Astrocyte (in vitro differentiated cells and primary cell): ENCODE data around the gene SEMA6A. TPM values are rescaled to one million over a fixed set of nuclear protein-coding genes. Genes with fewer than 3 reads are reported as not detected.

Experiments used
- DNase-seq: peaks from one replicate; pipeline ENCODE4 v3.0.0-alpha.2; 2010; ENCODE audit warnings: low read depth
- FAIRE-seq: peaks from 2 replicates; lab custom pipeline; 2011; peaks lifted over from hg19 to GRCh38; lab: Jason Lieb, UNC
- H2AFZ ChIP-seq: 2 replicates; pipeline ENCODE4 v1.6.0; 2012; ENCODE audit warnings: low read depth, low read length, inconsistent platforms
- H3K27ac ChIP-seq: 2 replicates; pipeline ENCODE4 v1.5.1; 2011; ENCODE audit warnings: low read depth, low read length, inconsistent platforms
- H3K27me3 ChIP-seq: 2 replicates; pipeline ENCODE4 v1.6.0; 2011; ENCODE audit warnings: low read length, inconsistent platforms; ENCODE audit not compliant: insufficient read depth
- H3K36me3 ChIP-seq: 2 replicates; pipeline ENCODE4 v1.5.1; 2011; ENCODE audit warnings: low read length, inconsistent platforms; ENCODE audit not compliant: insufficient read depth
- H3K4me1 ChIP-seq: 2 replicates; pipeline ENCODE4 v1.5.1; 2011; ENCODE audit warnings: low read length, inconsistent platforms; ENCODE audit not compliant: insufficient read depth
- H3K4me2 ChIP-seq: 2 replicates; pipeline ENCODE4 v1.6.0; 2012; ENCODE audit warnings: low read length, inconsistent platforms
- H3K4me3 ChIP-seq: 2 replicates; pipeline ENCODE4 v1.5.1; 2011; ENCODE audit warnings: low read depth, mild to moderate bottlenecking, low read length, inconsistent platforms; ENCODE audit not compliant: insufficient read depth
- H3K79me2 ChIP-seq: 2 replicates; pipeline ENCODE4 v1.6.0; 2012; ENCODE audit warnings: mild to moderate bottlenecking, low read length, inconsistent platforms; ENCODE audit not compliant: insufficient read depth
- H3K9ac ChIP-seq: 2 replicates; pipeline ENCODE4 v1.6.0; 2012; ENCODE audit warnings: mild to moderate bottlenecking, low read length, inconsistent platforms
- H3K9me3 ChIP-seq: 2 replicates; pipeline ENCODE4 v1.5.1; 2012; ENCODE audit warnings: low read depth, mild to moderate bottlenecking, low read length, inconsistent platforms; ENCODE audit not compliant: insufficient read depth
- H4K20me1 ChIP-seq: 2 replicates; pipeline ENCODE4 v1.6.0; 2012; ENCODE audit warnings: low read length, inconsistent platforms; ENCODE audit not compliant: insufficient read depth
- H3K27ac Mint-ChIP-seq: one replicate; pipeline ENCODE4 v1.8.0; 2021; ENCODE audit warnings: mild to moderate bottlenecking, mixed read lengths; ENCODE audit not compliant: unreplicated experiment
- H3K27me3 Mint-ChIP-seq: one replicate; pipeline ENCODE4 v1.8.0; 2021; ENCODE audit warnings: low read depth, mixed read lengths; ENCODE audit not compliant: unreplicated experiment
- H3K36me3 Mint-ChIP-seq: one replicate; pipeline ENCODE4 v1.8.0; 2021; ENCODE audit warnings: low read depth, mixed read lengths; ENCODE audit not compliant: unreplicated experiment
- H3K4me1 Mint-ChIP-seq: one replicate; pipeline ENCODE4 v1.8.0; 2021; ENCODE audit warnings: low read depth, mixed read lengths; ENCODE audit not compliant: unreplicated experiment
- H3K4me3 Mint-ChIP-seq: one replicate; pipeline ENCODE4 v1.8.0; 2021; ENCODE audit warnings: mild to moderate bottlenecking, moderate library complexity, mixed read lengths; ENCODE audit not compliant: unreplicated experiment
- H3K9me3 Mint-ChIP-seq: one replicate; pipeline ENCODE4 v1.8.0; 2021; ENCODE audit warnings: mild to moderate bottlenecking, mixed read lengths; ENCODE audit not compliant: unreplicated experiment
- CTCF ChIP-seq: IDR thresholded peaks from 2 replicates; pipeline ENCODE4 v1.5.1; 2011; ENCODE audit warnings: low read depth, mild to moderate bottlenecking, inconsistent platforms, low read length, moderate library complexity; ENCODE audit not compliant: insufficient read depth
- EZH2 ChIP-seq: IDR thresholded peaks from 2 replicates; pipeline ENCODE4 v1.6.1; 2012; ENCODE audit warnings: mild to moderate bottlenecking, low read length, inconsistent platforms; ENCODE audit not compliant: insufficient read depth
- total RNA-seq: library from RNA; stranded (reverse); gene quantifications from 2 replicates; pipeline ENCODE4 v1.2.1, GENCODE V29; 2021

SEMA6A gene
- total RNA-seq, 1 donor from 2014 or later, result 34.2 TPM

GRCh38 chr5:116579144-116579543, 4.5 kb upstream of the SEMA6A start:
- no peak for FAIRE-seq
- Histone ChIP-seq H3K9me3 (no peaks in the 10 kb centered on the region), H3K79me2 (no peaks in the 10 kb centered on the region), H3K4me2 (no peak overlapping the region), H3K4me3 (no peak overlapping the region), H3K36me3 (no peaks in the 10 kb centered on the region), H3K27me3 (peaks cover 16% of the 10 kb centered on the region), H2AFZ (no peak overlapping the region), H3K4me1 (peaks cover 18% of the 10 kb centered on the region), H3K27ac (no peak overlapping the region), H4K20me1 (no peaks in the 10 kb centered on the region), H3K9ac (no peak overlapping the region)
- H3K27me3 Mint-ChIP-seq, result peaks cover 9% of the 10 kb centered on the region
- DNase-seq, result no peak
- H3K4me3 Mint-ChIP-seq, result no peak overlapping the region
- H3K9me3 Mint-ChIP-seq, result no peaks in the 10 kb centered on the region
- H3K36me3 Mint-ChIP-seq, result peaks cover 1% of the 10 kb centered on the region
- TF ChIP-seq CTCF, result no peak
- no peak for TF ChIP-seq EZH2
- peaks cover 7% of the 10 kb centered on the region for H3K4me1 Mint-ChIP-seq
- no peak overlapping the region for H3K27ac Mint-ChIP-seq

- Mint-ChIP-seq H3K4me3 (no peak overlapping the region), H3K36me3 (peaks cover 1% of the 10 kb centered on the region), H3K27ac (no peak overlapping the region), H3K9me3 (no peaks in the 10 kb centered on the region), H3K4me1 (peaks cover 7% of the 10 kb centered on the region), H3K27me3 (peaks cover 9% of the 10 kb centered on the region)
- H3K27ac ChIP-seq, result no peak overlapping the region
- H3K9ac ChIP-seq, result no peak overlapping the region
- H3K27me3 ChIP-seq, result peaks cover 21% of the 10 kb centered on the region
- H3K36me3 ChIP-seq, result no peaks in the 10 kb centered on the region
- H3K9me3 ChIP-seq, result no peaks in the 10 kb centered on the region
- FAIRE-seq, result no peak
- TF ChIP-seq EZH2 (no peak), CTCF (no peak)
- H3K4me3 ChIP-seq, result no peak overlapping the region
- no peak overlapping the region for H2AFZ ChIP-seq
- no peaks in the 10 kb centered on the region for H3K79me2 ChIP-seq
- H4K20me1 ChIP-seq, result no peaks in the 10 kb centered on the region
- DNase-seq, result no peak
- H3K4me1 ChIP-seq, result peaks cover 18% of the 10 kb centered on the region
- H3K4me2 ChIP-seq, result no peak overlapping the region
Measured at GRCh38 chr5:116578676-116579075, 4.1 kb upstream of the SEMA6A start.

- no peak overlapping the region for H3K27ac Mint-ChIP-seq
- no peaks in the 10 kb centered on the region for H3K79me2 ChIP-seq
- no peaks in the 10 kb centered on the region for H4K20me1 ChIP-seq
- H3K4me3 ChIP-seq, result no peak overlapping the region
- DNase-seq, result no peak
- no peak for FAIRE-seq
- no peak overlapping the region for H3K9ac ChIP-seq
- H3K4me3 Mint-ChIP-seq, result peak overlapping the region; percentile 90
- TF ChIP-seq CTCF (no peak), EZH2 (no peak)
- H3K9me3 ChIP-seq, result no peaks in the 10 kb centered on the region
- H3K4me1 ChIP-seq, result peaks cover 23% of the 10 kb centered on the region
- peaks cover 9% of the 10 kb centered on the region for H3K27me3 Mint-ChIP-seq
- H3K9me3 Mint-ChIP-seq, result no peaks in the 10 kb centered on the region
- H3K4me1 Mint-ChIP-seq, result peaks cover 4% of the 10 kb centered on the region
- no peak overlapping the region for H3K27ac ChIP-seq
- H3K27me3 ChIP-seq, result peaks cover 35% of the 10 kb centered on the region
- H3K4me2 ChIP-seq, result no peak overlapping the region
- H2AFZ ChIP-seq, result no peak overlapping the region
- peaks cover 1% of the 10 kb centered on the region for H3K36me3 Mint-ChIP-seq
- H3K36me3 ChIP-seq, result no peaks in the 10 kb centered on the region
Measured at GRCh38 chr5:116577064-116577788, 2.6 kb upstream of the SEMA6A start.
